Fibroblast of lung (primary cell): Measurements from ENCODE around the gene PLEKHG4B.

ENCODE experiments used
- CTCF ChIP-seq, 2 donors: IDR thresholded peaks in 1 of 2; conservative IDR thresholded peaks in 1 of 2; 1 replicate in 1 of 2; 2 replicates in 1 of 2; pipeline ENCODE4 v1.5.1; 2011 to 2012; ENCODE audit warnings: low read length in 2 of 2, control low read depth in 1 of 2, inconsistent platforms in 1 of 2, low read depth in 1 of 2, mild to moderate bottlenecking in 1 of 2
- EZH2 ChIP-seq: IDR thresholded peaks from 2 replicates; pipeline ENCODE4 v1.5.1; 2012; ENCODE audit warnings: low read length, control low read depth, mild to moderate bottlenecking; ENCODE audit errors: missing control alignments

- TF ChIP-seq CTCF (conservative IDR thresholded peaks at IDR 0.05 in 1 of 2, IDR thresholded peaks at IDR 0.05 in 1 of 2; ENCODE audit: low read depth in 1 of 2, low read length in 2 of 2): no peak
- TF ChIP-seq EZH2: no peak
Observed at GRCh38 chr5:99815-100214, 7.8 kb downstream of the PLEKHG4B start.
